Neural progenitor cell (in vitro differentiated cells): ENCODE results near the gene GIT2. TPM values are rescaled to one million over a fixed set of nuclear protein-coding genes. Genes with fewer than 3 reads are reported as not detected.
A peak's percentile ranks its signal among the peaks of the same experiment; 100 is the strongest.

Experiments
- DNase-seq: peaks from one replicate; pipeline ENCODE4 v3.0.0-alpha.2; 2016; ENCODE audit warnings: low spot score
- H2AFZ ChIP-seq: fragments of 200-600 bp; sonication (generic); replicated peaks from 2 replicates; pipeline ENCODE4 v1.6.1; 2016; ENCODE audit warnings: antibody characterized with exemption
- H3F3A ChIP-seq: fragments of 200-600 bp; sonication (generic); 2 replicates; pipeline ENCODE4 v1.6.1; 2016; ENCODE audit warnings: antibody characterized with exemption, low read depth
- H3K27ac ChIP-seq: fragments of 200-600 bp; sonication (generic); 2 replicates; pipeline ENCODE4 v1.5.1; 2016; ENCODE audit warnings: mild to moderate bottlenecking
- H3K27me3 ChIP-seq: fragments of 200-600 bp; sonication (generic); 2 replicates; pipeline ENCODE4 v1.6.1; 2016; ENCODE audit warnings: mild to moderate bottlenecking, moderate library complexity
- H3K36me3 ChIP-seq: fragments of 200-600 bp; sonication (generic); 2 replicates; pipeline ENCODE4 v1.5.1; 2016
- H3K4me1 ChIP-seq: fragments of 200-600 bp; sonication (generic); 2 replicates; pipeline ENCODE4 v1.6.1; 2016; ENCODE audit warnings: mixed run types
- H3K4me2 ChIP-seq: fragments of 200-600 bp; sonication (generic); 2 replicates; pipeline ENCODE4 v1.6.1; 2016
- H3K4me3 ChIP-seq: fragments of 200-600 bp; sonication (generic); 2 replicates; pipeline ENCODE4 v1.5.1; 2016
- H3K79me2 ChIP-seq: fragments of 200-600 bp; sonication (generic); 2 replicates; pipeline ENCODE4 v1.6.1; 2016; ENCODE audit warnings: low read depth
- H3K9ac ChIP-seq: fragments of 200-600 bp; sonication (generic); 2 replicates; pipeline ENCODE4 v1.6.1; 2016
- H3K9me3 ChIP-seq: fragments of 200-600 bp; sonication (generic); 2 replicates; pipeline ENCODE4 v1.5.1; 2016; ENCODE audit warnings: low read depth
- H4K20me1 ChIP-seq: fragments of 200-600 bp; sonication (generic); 2 replicates; pipeline ENCODE4 v1.6.1; 2016; ENCODE audit warnings: low read depth
- H3K27ac Mint-ChIP-seq: 3 replicates; pipeline ENCODE4 v1.8.0; 2021; ENCODE audit warnings: mixed read lengths
- H3K27me3 Mint-ChIP-seq: 2 replicates; pipeline ENCODE4 v1.8.0; 2022; ENCODE audit warnings: low read depth, mild to moderate bottlenecking, inconsistent platforms, moderate library complexity, mixed read lengths; ENCODE audit not compliant: insufficient read depth
- H3K36me3 Mint-ChIP-seq: 3 replicates; pipeline ENCODE4 v1.8.0; 2021; ENCODE audit warnings: mixed read lengths
- H3K4me1 Mint-ChIP-seq: 3 replicates; pipeline ENCODE4 v1.8.0; 2021; ENCODE audit warnings: mixed read lengths
- H3K4me3 Mint-ChIP-seq: 3 replicates; pipeline ENCODE4 v1.8.0; 2021; ENCODE audit warnings: mild to moderate bottlenecking, moderate library complexity, mixed read lengths
- H3K9me3 Mint-ChIP-seq: 3 replicates; pipeline ENCODE4 v1.8.0; 2020; ENCODE audit warnings: mixed read lengths
- CTCF ChIP-seq: fragments of 200-600 bp; sonication (generic); IDR thresholded peaks from 2 replicates; pipeline ENCODE4 v1.5.1; 2017; ENCODE audit warnings: antibody characterized with exemption, mild to moderate bottlenecking
- EZH2 ChIP-seq: fragments of 200-600 bp; sonication (generic); IDR thresholded peaks from 2 replicates; pipeline ENCODE4 v1.6.1; 2017; ENCODE audit warnings: antibody characterized with exemption, mild to moderate bottlenecking, moderate library complexity
- EZH2phosphoT487 ChIP-seq: fragments of 200-600 bp; sonication (generic); IDR thresholded peaks from 2 replicates; pipeline ENCODE4 v1.6.1; 2017; ENCODE audit warnings: antibody characterized with exemption
- total RNA-seq: library from RNA; depleted of rRNA; stranded (reverse); fragments of >200 nt; gene quantifications from 2 replicates; pipeline ENCODE4 v1.2.3, GENCODE V29; 2015; ENCODE audit warnings: low replicate concordance

Gene GIT2
- total RNA-seq, 1 donor from 2014 or later = 28.5 TPM

GRCh38 chr12:109998241-109998903 lies 2.2 kb upstream of the GIT2 start:
- Histone ChIP-seq H3K9ac (no peak overlapping the region), H2AFZ (peak overlapping the region; percentile 96), H3K79me2 (peaks cover 28% of the 10 kb centered on the region), H3K4me2 (peak overlapping the region; percentile 89), H3F3A (peaks cover 14% of the 10 kb centered on the region), H3K4me3 (peak overlapping the region; percentile 66), H4K20me1 (peaks cover 13% of the 10 kb centered on the region), H3K4me1 (peaks cover 12% of the 10 kb centered on the region), H3K9me3 (no peaks in the 10 kb centered on the region), H3K36me3 (no peaks in the 10 kb centered on the region), H3K27me3 (peaks cover 17% of the 10 kb centered on the region), H3K27ac (no peak overlapping the region)
- Mint-ChIP-seq H3K4me1 (peaks cover 34% of the 10 kb centered on the region), H3K27ac (peak overlapping the region; percentile 100), H3K4me3 (peak overlapping the region; percentile 94), H3K27me3 (peaks cover 10% of the 10 kb centered on the region), H3K9me3 (no peaks in the 10 kb centered on the region), H3K36me3 (no peaks in the 10 kb centered on the region)
- TF ChIP-seq EZH2phosphoT487 = no peak
- TF ChIP-seq EZH2 = no peak
- DNase-seq = no peak

DNA sequence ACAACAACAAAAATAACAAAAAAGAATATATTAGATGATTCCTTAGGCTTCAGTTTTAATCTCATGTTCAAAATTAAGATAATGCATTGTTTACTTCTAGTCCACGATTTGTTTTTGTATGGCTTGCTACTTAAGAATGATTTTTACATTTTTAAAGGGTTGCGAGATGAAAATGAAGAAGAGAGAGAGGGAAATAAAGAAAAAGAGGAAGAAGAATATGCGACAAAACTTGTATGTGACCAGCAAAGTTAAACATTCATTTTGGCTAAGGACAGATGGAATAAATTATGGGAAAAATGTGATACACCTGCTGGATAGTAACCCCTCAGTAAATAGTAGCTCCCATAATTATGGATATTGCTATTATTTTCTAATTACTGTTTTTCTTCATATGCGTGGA lies 1.2 kb upstream of the GIT2 start:
- Histone ChIP-seq H3K36me3 (no peaks in the 10 kb centered on the region), H4K20me1 (peaks cover 13% of the 10 kb centered on the region), H3K79me2 (peaks cover 37% of the 10 kb centered on the region), H3K4me2 (no peak overlapping the region), H3K9ac (no peak overlapping the region), H3K27ac (no peak overlapping the region), H3K4me1 (peaks cover 12% of the 10 kb centered on the region), H3K9me3 (no peaks in the 10 kb centered on the region), H3K27me3 (peaks cover 17% of the 10 kb centered on the region), H3K4me3 (no peak overlapping the region), H3F3A (peaks cover 14% of the 10 kb centered on the region), H2AFZ (no peak overlapping the region)
- H3K36me3 Mint-ChIP-seq = no peaks in the 10 kb centered on the region
- TF ChIP-seq EZH2phosphoT487 (no peak), CTCF (no peak), EZH2 (no peak)
- no peak for DNase-seq
- H3K9me3 Mint-ChIP-seq = no peaks in the 10 kb centered on the region
- H3K27me3 Mint-ChIP-seq = peaks cover 8% of the 10 kb centered on the region
- peaks cover 34% of the 10 kb centered on the region for H3K4me1 Mint-ChIP-seq
- H3K27ac Mint-ChIP-seq = no peak overlapping the region
- peak overlapping the region; percentile 40 for H3K4me3 Mint-ChIP-seq

GRCh38 chr12:109996483-109996853 lies 300 bp upstream of the GIT2 start:
- Histone ChIP-seq H3K4me2 (peak overlapping the region; percentile 68), H2AFZ (peak overlapping the region; percentile 100), H3K9me3 (no peaks in the 10 kb centered on the region), H3K27me3 (peaks cover 17% of the 10 kb centered on the region), H3F3A (peaks cover 14% of the 10 kb centered on the region), H3K36me3 (no peaks in the 10 kb centered on the region), H3K9ac (no peak overlapping the region), H3K4me1 (peaks cover 12% of the 10 kb centered on the region), H4K20me1 (peaks cover 13% of the 10 kb centered on the region), H3K4me3 (peak overlapping the region; percentile 86), H3K27ac (no peak overlapping the region), H3K79me2 (peaks cover 40% of the 10 kb centered on the region)
- Mint-ChIP-seq H3K27ac (peak overlapping the region; percentile 97), H3K9me3 (no peaks in the 10 kb centered on the region), H3K27me3 (peaks cover 8% of the 10 kb centered on the region), H3K36me3 (no peaks in the 10 kb centered on the region), H3K4me3 (peak overlapping the region; percentile 91), H3K4me1 (peaks cover 34% of the 10 kb centered on the region)
- no peak for DNase-seq
- TF ChIP-seq CTCF = no peak
- TF ChIP-seq EZH2phosphoT487 = no peak
- no peak for TF ChIP-seq EZH2

- DNase-seq = no peak
- Mint-ChIP-seq H3K4me1 (peaks cover 31% of the 10 kb centered on the region), H3K27me3 (peaks cover 8% of the 10 kb centered on the region), H3K27ac (peak overlapping the region; percentile 90), H3K4me3 (peak overlapping the region; percentile 98), H3K9me3 (no peaks in the 10 kb centered on the region), H3K36me3 (no peaks in the 10 kb centered on the region)
- Histone ChIP-seq H3K4me1 (peaks cover 11% of the 10 kb centered on the region), H3F3A (peaks cover 14% of the 10 kb centered on the region), H3K79me2 (peaks cover 38% of the 10 kb centered on the region), H3K4me2 (peak overlapping the region; percentile 86), H4K20me1 (peaks cover 13% of the 10 kb centered on the region), H3K36me3 (no peaks in the 10 kb centered on the region), H3K4me3 (peak overlapping the region; percentile 86), H3K27ac (no peak overlapping the region), H3K9ac (peak overlapping the region; percentile 68), H3K27me3 (peaks cover 9% of the 10 kb centered on the region), H2AFZ (peak overlapping the region; percentile 100), H3K9me3 (no peaks in the 10 kb centered on the region)
- no peak for TF ChIP-seq CTCF
- no peak for TF ChIP-seq EZH2
- TF ChIP-seq EZH2phosphoT487 = no peak
Observed at GRCh38 chr12:109995361-109995685, 845 bp downstream of the GIT2 start.
